Right lobe of liver (tissue), 6 donors: ENCODE results near the gene ADGRG6. TPM values are rescaled to one million over a fixed set of nuclear protein-coding genes. Genes with fewer than 3 reads are reported as not detected.

Experiments
- ATAC-seq, 4 donors: fragments of 200-7000 bp; cut with Tn5 transposase; one replicate each; pipeline ENCODE4 v1.9.1; 2020; ENCODE audit warnings: mild to moderate bottlenecking in 4 of 4, moderate library complexity in 4 of 4
- DNase-seq, 3 donors: peaks; one replicate each; pipeline ENCODE4 v3.0.0-alpha.2; 2020
- H3K27ac ChIP-seq, 3 donors: fragments of 200-600 bp; one replicate each; pipeline ENCODE4 v1.8.0; 2022
- H3K27me3 ChIP-seq, 2 donors: fragments of 200-600 bp; one replicate each; pipeline ENCODE4 v1.8.0; 2022
- H3K36me3 ChIP-seq, 4 donors: fragments of 200-600 bp; sonication (generic) in 1 of 4; one replicate each; pipeline versions ENCODE4 v1.5.1 to v1.8.0; 2017 to 2022; ENCODE audit warnings: control low read depth in 1 of 4
- H3K4me1 ChIP-seq, 4 donors: fragments of 200-600 bp; sonication (generic) in 1 of 4; one replicate each; pipeline versions ENCODE4 v1.5.1 to v1.8.0; 2017 to 2022; ENCODE audit warnings: control low read depth in 1 of 4
- H3K4me3 ChIP-seq, 3 donors: fragments of 200-600 bp; one replicate each; pipeline ENCODE4 v1.8.0; 2022
- H3K9me3 ChIP-seq, 4 donors: fragments of 200-600 bp; sonication (generic) in 1 of 4; one replicate each; pipeline versions ENCODE4 v1.5.1 to v1.8.0; 2017 to 2022; ENCODE audit warnings: control low read depth in 1 of 4
- POLR2A ChIP-seq: fragments of 450-650 bp; IDR thresholded peaks from one replicate; pipeline ENCODE4 v1.6.1; 2017; ENCODE audit warnings: antibody characterized with exemption, mild to moderate bottlenecking
- WGBS: methylation state at CpG from one replicate; pipeline ENCODE4 v1.1.6; 2018; ENCODE audit warnings: low coverage, low lambda C conversion rate; ENCODE audit not compliant: insufficient coverage; ENCODE audit errors: missing lambda C conversion rate; 5-methylcytosine and 5-hydroxymethylcytosine counted together
- intact Hi-C, 2 donors: fragments of 100-400 bp; cut with DNase I; formaldehyde crosslinking; loops; one replicate each; pipeline versions ENCODE4 v1.11.2 to v1.14.1; 2022
- total RNA-seq, 6 experiments: library from RNA; depleted of rRNA in 2 of 6; stranded (reverse); fragments of >200 nt in 2 of 6; fragmentation: NEBNext Ultra II Directional in 3 of 6; extraction: Animal tissue kit (Norgen Biotek cat#: 25700) in 3 of 6; gene quantifications; one replicate each; pipeline versions ENCODE4 v1.1.0 to v1.2.4, GENCODE V29; 2016 to 2023
- TF ChIP-seq, protein P1 (sequence below), 4 donors: fragments of 200-600 bp in 3 of 4; fragments of 450-650 bp in 1 of 4; IDR thresholded peaks; one replicate each; pipeline versions ENCODE4 v1.5.1 to v1.8.0; 2016 to 2022; ENCODE audit warnings: antibody characterized with exemption in 4 of 4, mild to moderate bottlenecking in 2 of 4
- donor health status: DM: no; HTN: yes; CAD: no.
- donor health status: DM: no; HTN: no; CAD: no.
- donor health status: DM: no; HTN: no; CAD: no.
- donor health status: DM: no; HTN: yes; CAD: no.
- donor health status: DM: no; HTN: yes; CAD: no.

Gene ADGRG6
- total RNA-seq, 6 experiments from 2014 or later = 49.6 to 114 (median 94.6) TPM

DNA sequence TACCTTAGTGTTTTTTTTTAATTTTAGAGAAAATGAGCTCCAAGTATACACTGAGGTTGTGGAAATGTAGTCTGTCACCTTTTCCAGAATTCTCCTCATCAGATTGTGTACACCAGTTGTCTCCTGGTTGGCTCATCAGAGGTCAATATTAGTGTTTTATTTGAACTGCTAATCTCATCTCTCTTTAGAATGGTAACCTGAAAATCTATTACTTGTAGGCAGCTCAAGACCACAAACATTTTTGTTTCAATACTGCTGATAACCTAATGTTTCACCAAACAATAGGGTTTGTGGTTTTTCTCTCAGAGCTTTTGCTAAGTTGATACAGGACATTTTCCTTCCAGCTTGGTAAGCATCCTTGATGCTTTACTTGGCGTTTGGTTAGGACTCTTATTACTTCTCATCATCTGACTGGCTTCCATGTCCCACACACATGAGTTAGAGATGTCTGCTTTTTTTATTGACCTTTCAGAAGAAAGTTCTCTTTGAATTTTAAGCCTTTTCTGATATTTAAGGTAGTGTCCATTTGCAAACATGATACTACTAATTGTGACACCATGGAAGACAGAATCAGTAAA is 15.1 kb downstream of the ADGRG6 start:
- H3K27me3 ChIP-seq = no peaks in the 10 kb centered on the region
- ATAC-seq = peak; percentile 68 to 74 (median 70)
- 29% methylated on average over 1 of the region's 1 CpG for WGBS
- H3K9me3 ChIP-seq = no peaks in the 10 kb centered on the region
- DNase-seq = no peak
- no peak overlapping the region for H3K4me3 ChIP-seq
- intact Hi-C loops = no loop called here
- peak overlapping the region in 2 of 3 donors; percentile 1 to 14 for H3K27ac ChIP-seq
- TF ChIP-seq POLR2A = no peak
- TF ChIP-seq, protein P1, sequence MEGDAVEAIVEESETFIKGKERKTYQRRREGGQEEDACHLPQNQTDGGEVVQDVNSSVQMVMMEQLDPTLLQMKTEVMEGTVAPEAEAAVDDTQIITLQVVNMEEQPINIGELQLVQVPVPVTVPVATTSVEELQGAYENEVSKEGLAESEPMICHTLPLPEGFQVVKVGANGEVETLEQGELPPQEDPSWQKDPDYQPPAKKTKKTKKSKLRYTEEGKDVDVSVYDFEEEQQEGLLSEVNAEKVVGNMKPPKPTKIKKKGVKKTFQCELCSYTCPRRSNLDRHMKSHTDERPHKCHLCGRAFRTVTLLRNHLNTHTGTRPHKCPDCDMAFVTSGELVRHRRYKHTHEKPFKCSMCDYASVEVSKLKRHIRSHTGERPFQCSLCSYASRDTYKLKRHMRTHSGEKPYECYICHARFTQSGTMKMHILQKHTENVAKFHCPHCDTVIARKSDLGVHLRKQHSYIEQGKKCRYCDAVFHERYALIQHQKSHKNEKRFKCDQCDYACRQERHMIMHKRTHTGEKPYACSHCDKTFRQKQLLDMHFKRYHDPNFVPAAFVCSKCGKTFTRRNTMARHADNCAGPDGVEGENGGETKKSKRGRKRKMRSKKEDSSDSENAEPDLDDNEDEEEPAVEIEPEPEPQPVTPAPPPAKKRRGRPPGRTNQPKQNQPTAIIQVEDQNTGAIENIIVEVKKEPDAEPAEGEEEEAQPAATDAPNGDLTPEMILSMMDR (IDR thresholded peaks at IDR 0.05) = no peak
- H3K36me3 ChIP-seq = no peaks in the 10 kb centered on the region
- peaks cover 0 to 36% (median 5%) of the 10 kb centered on the region in 4 donors for H3K4me1 ChIP-seq

- ATAC-seq (peak in 3 of 4 donors; percentile 21 to 51 (median 24)), DNase-seq (no peak)
- peaks cover 0 to 23% (median 1%) of the 10 kb centered on the region in 4 donors for H3K4me1 ChIP-seq
- H3K36me3 ChIP-seq = no peaks in the 10 kb centered on the region
- no peak overlapping the region for H3K4me3 ChIP-seq
- no peaks in the 10 kb centered on the region for H3K27me3 ChIP-seq
- H3K27ac ChIP-seq = no peak overlapping the region
- no peaks in the 10 kb centered on the region for H3K9me3 ChIP-seq
- 88% methylated on average over 1 of the region's 1 CpG for whole genome bisulfite sequencing
- intact Hi-C loops = no loop called here
- TF ChIP-seq, protein P1 (IDR thresholded peaks at IDR 0.05) = no peak
- no peak for TF ChIP-seq POLR2A
Observed at GRCh38 chr6:142318714-142319113, 16.9 kb downstream of the ADGRG6 start.

DNA sequence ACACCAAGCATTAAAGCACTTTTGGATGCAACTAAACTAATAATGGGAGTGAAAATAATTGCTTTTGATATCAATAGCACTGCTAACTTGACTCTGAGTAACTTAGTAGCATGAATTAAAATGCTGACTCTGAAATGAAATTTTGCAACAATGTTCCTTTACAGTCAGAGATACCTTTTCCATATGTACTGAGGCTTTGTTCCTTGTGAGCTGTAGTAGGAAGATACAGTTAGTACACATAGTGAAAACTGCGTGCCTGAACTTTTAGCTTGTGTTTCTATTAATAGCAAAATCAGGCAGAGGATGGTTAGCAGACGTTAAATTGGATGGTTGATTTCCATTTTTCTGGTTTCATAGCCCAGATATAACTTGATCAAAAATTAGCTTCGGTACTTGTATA is 18.6 kb downstream of the ADGRG6 start:
- Histone ChIP-seq H3K4me1 (peaks cover 0 to 22% (median 1%) of the 10 kb centered on the region in 4 donors), H3K27ac (no peak overlapping the region), H3K36me3 (no peaks in the 10 kb centered on the region), H3K4me3 (no peak overlapping the region), H3K9me3 (no peaks in the 10 kb centered on the region), H3K27me3 (no peaks in the 10 kb centered on the region)
- TF ChIP-seq, protein P1 (IDR thresholded peaks at IDR 0.05) = no peak
- TF ChIP-seq POLR2A = no peak
- ATAC-seq (no peak), DNase-seq (no peak)
- WGBS = 87% methylated on average over 3 of the region's 3 CpGs
- intact Hi-C loops = no loop called here

GRCh38 chr6:142321451-142321850 is 19.6 kb downstream of the ADGRG6 start:
- ATAC-seq (no peak), DNase-seq (no peak)
- peaks cover 0 to 22% (median 1%) of the 10 kb centered on the region in 4 donors for H3K4me1 ChIP-seq
- H3K36me3 ChIP-seq = no peaks in the 10 kb centered on the region
- no peaks in the 10 kb centered on the region for H3K27me3 ChIP-seq
- intact Hi-C loops = no loop called here
- no peaks in the 10 kb centered on the region for H3K9me3 ChIP-seq
- WGBS = 87% methylated on average over 3 of the region's 3 CpGs
- TF ChIP-seq, protein P1 (IDR thresholded peaks at IDR 0.05) = no peak
- TF ChIP-seq POLR2A = no peak
- H3K27ac ChIP-seq = no peak overlapping the region
- no peak overlapping the region for H3K4me3 ChIP-seq
